Progenitor cell of endocrine pancreas (in vitro differentiated cells): ENCODE data around the gene CTSH. TPM values are rescaled to one million over a fixed set of nuclear protein-coding genes. Genes with fewer than 3 reads are reported as not detected.
A peak's percentile ranks its signal among the peaks of the same experiment; 100 is the strongest.

ENCODE experiments used
- DNase-seq: peaks from one replicate; pipeline ENCODE4 v3.0.0; 2021; ENCODE audit warnings: low spot score; ENCODE audit not compliant: unreplicated experiment
- H3K27ac Mint-ChIP-seq: 2 replicates; pipeline ENCODE4 v1.8.0; 2021; ENCODE audit warnings: mild to moderate bottlenecking, moderate library complexity, mixed read lengths
- H3K27me3 Mint-ChIP-seq: 2 replicates; pipeline ENCODE4 v1.8.0; 2021; ENCODE audit warnings: mixed read lengths
- H3K36me3 Mint-ChIP-seq: 2 replicates; pipeline ENCODE4 v1.8.0; 2022; ENCODE audit warnings: mixed read lengths; ENCODE audit not compliant: insufficient read depth
- H3K4me1 Mint-ChIP-seq: 2 replicates; pipeline ENCODE4 v1.8.0; 2021; ENCODE audit warnings: low read depth, mixed read lengths
- H3K4me3 Mint-ChIP-seq: 2 replicates; pipeline ENCODE4 v1.8.0; 2021; ENCODE audit warnings: low read depth, mild to moderate bottlenecking, moderate library complexity, mixed read lengths
- H3K9me3 Mint-ChIP-seq: 2 replicates; pipeline ENCODE4 v1.8.0; 2021; ENCODE audit warnings: low read depth, mixed read lengths
- CTCF ChIP-seq: fragments of 200-600 bp; sonication (generic); IDR thresholded peaks from one replicate; pipeline ENCODE4 v1.5.0; 2021; ENCODE audit warnings: antibody characterized with exemption, mild to moderate bottlenecking; ENCODE audit not compliant: unreplicated experiment
- total RNA-seq: library from RNA; stranded (reverse); gene quantifications from 2 replicates; pipeline ENCODE4 v1.2.1, GENCODE V29; 2021

Gene CTSH
- total RNA-seq, 1 donor from 2014 or later: 56.4 TPM

- H3K4me1 Mint-ChIP-seq: peaks cover 2% of the 10 kb centered on the region
- no peaks in the 10 kb centered on the region for H3K9me3 Mint-ChIP-seq
- H3K27ac Mint-ChIP-seq: no peak overlapping the region
- no peak for DNase-seq
- no peaks in the 10 kb centered on the region for H3K36me3 Mint-ChIP-seq
- no peak for TF ChIP-seq CTCF
- H3K4me3 Mint-ChIP-seq: no peak overlapping the region
- H3K27me3 Mint-ChIP-seq: peaks cover 4% of the 10 kb centered on the region
Measured at GRCh38 chr15:78981532-78982313, 36.9 kb upstream of the CTSH start.

GRCh38 chr15:78979456-78980320, 34.8 kb upstream of the CTSH start:
- Mint-ChIP-seq H3K36me3 (no peaks in the 10 kb centered on the region), H3K9me3 (no peaks in the 10 kb centered on the region), H3K4me1 (peaks cover 2% of the 10 kb centered on the region), H3K27ac (no peak overlapping the region), H3K27me3 (peaks cover 4% of the 10 kb centered on the region), H3K4me3 (no peak overlapping the region)
- no peak for DNase-seq
- peak; percentile 73 for TF ChIP-seq CTCF

GRCh38 chr15:78978601-78979179, 33.8 kb upstream of the CTSH start:
- Mint-ChIP-seq H3K9me3 (no peaks in the 10 kb centered on the region), H3K4me1 (peaks cover 2% of the 10 kb centered on the region), H3K4me3 (no peak overlapping the region), H3K27me3 (peaks cover 4% of the 10 kb centered on the region), H3K36me3 (no peaks in the 10 kb centered on the region), H3K27ac (peak overlapping the region; percentile 38)
- no peak for TF ChIP-seq CTCF
- DNase-seq: no peak

GRCh38 chr15:78977591-78978347, 32.9 kb upstream of the CTSH start:
- H3K4me3 Mint-ChIP-seq: no peak overlapping the region
- H3K27ac Mint-ChIP-seq: no peak overlapping the region
- peaks cover 2% of the 10 kb centered on the region for H3K4me1 Mint-ChIP-seq
- peaks cover 4% of the 10 kb centered on the region for H3K27me3 Mint-ChIP-seq
- H3K36me3 Mint-ChIP-seq: no peaks in the 10 kb centered on the region
- no peak for TF ChIP-seq CTCF
- DNase-seq: no peak
- H3K9me3 Mint-ChIP-seq: no peaks in the 10 kb centered on the region
